ENCODE data around the gene EMX2. TPM values are rescaled to one million over a fixed set of nuclear protein-coding genes. Genes with fewer than 3 reads are reported as not detected.

Gene EMX2
- total RNA-seq, 4 donors from 2014 or later: 0.32 to 1.2 (median 0.89) TPM; not detected in 1

GRCh38 chr10:117518246-117518645, 24.3 kb upstream of the EMX2 start:
- no peak overlapping the region for H3K4me3 ChIP-seq
- no peaks in the 10 kb centered on the region for H3K36me3 ChIP-seq
- H3K27me3 ChIP-seq: peaks cover 71% of the 10 kb centered on the region
- no peak overlapping the region for H3K27ac ChIP-seq
- no peak for ATAC-seq
- H3K4me1 ChIP-seq: no peaks in the 10 kb centered on the region
- H3K9me3 ChIP-seq: no peaks in the 10 kb centered on the region
- TF ChIP-seq EP300 (IDR thresholded peaks at IDR 0.05) (no peak), CTCF (IDR thresholded peaks at IDR 0.05) (no peak), POLR2AphosphoS5 (IDR thresholded peaks at IDR 0.05) (no peak), POLR2A (IDR thresholded peaks at IDR 0.05) (no peak)
- WGBS, 2 donors (ENCODE audit: low coverage in 1 of 2): 39 to 41% methylated on average over 5 of the region's 5 CpGs

GRCh38 chr10:117519286-117519685, 23.3 kb upstream of the EMX2 start:
- 50 to 51% methylated on average over 2 to 8 of the region's 8 CpGs for WGBS, 2 donors (ENCODE audit: low coverage in 1 of 2)
- H3K4me1 ChIP-seq: no peaks in the 10 kb centered on the region
- H3K9me3 ChIP-seq: no peaks in the 10 kb centered on the region
- TF ChIP-seq POLR2AphosphoS5 (IDR thresholded peaks at IDR 0.05): no peak
- no peak for TF ChIP-seq POLR2A (IDR thresholded peaks at IDR 0.05)
- TF ChIP-seq EP300 (IDR thresholded peaks at IDR 0.05): no peak
- H3K27ac ChIP-seq: no peak overlapping the region
- ATAC-seq: no peak
- H3K4me3 ChIP-seq: no peak overlapping the region
- no peaks in the 10 kb centered on the region for H3K36me3 ChIP-seq
- peaks cover 71% of the 10 kb centered on the region for H3K27me3 ChIP-seq

- H3K27ac ChIP-seq: no peak overlapping the region
- no peak for TF ChIP-seq EP300 (IDR thresholded peaks at IDR 0.05)
- no peak for TF ChIP-seq POLR2A (IDR thresholded peaks at IDR 0.05)
- no peak for TF ChIP-seq CTCF (IDR thresholded peaks at IDR 0.05)
- TF ChIP-seq POLR2AphosphoS5 (IDR thresholded peaks at IDR 0.05): no peak
- ATAC-seq: no peak
- no peaks in the 10 kb centered on the region for H3K9me3 ChIP-seq
- peaks cover 72% of the 10 kb centered on the region for H3K27me3 ChIP-seq
- no peaks in the 10 kb centered on the region for H3K36me3 ChIP-seq
- WGBS, 2 donors (ENCODE audit: low coverage in 1 of 2): 22 to 35% methylated on average over 3 of the region's 3 CpGs
- H3K4me3 ChIP-seq: no peak overlapping the region
- H3K4me1 ChIP-seq: no peaks in the 10 kb centered on the region
Measured at GRCh38 chr10:117519879-117520278, 22.7 kb upstream of the EMX2 start.

GRCh38 chr10:117530791-117531190, 11.8 kb upstream of the EMX2 start:
- Histone ChIP-seq H3K27ac (no peak overlapping the region), H3K4me3 (no peak overlapping the region), H3K9me3 (no peaks in the 10 kb centered on the region), H3K27me3 (peaks cover 92% of the 10 kb centered on the region), H3K4me1 (peaks cover 0 to 30% (median 17%) of the 10 kb centered on the region in 3 donors), H3K36me3 (no peaks in the 10 kb centered on the region)
- WGBS, 2 donors (ENCODE audit: low coverage in 1 of 2): 42% methylated on average over 4 of the region's 4 CpGs; no CpG with 5 or more reads in 1 of the 2 donors
- TF ChIP-seq POLR2A (IDR thresholded peaks at IDR 0.05) (no peak), POLR2AphosphoS5 (IDR thresholded peaks at IDR 0.05) (no peak), EP300 (IDR thresholded peaks at IDR 0.05) (no peak), CTCF (IDR thresholded peaks at IDR 0.05) (no peak)
- no peak for ATAC-seq

GRCh38 chr10:117531371-117532002, 11.1 kb upstream of the EMX2 start:
- 33 to 47% methylated on average over 8 to 11 of the region's 14 CpGs for WGBS, 2 donors (ENCODE audit: low coverage in 1 of 2)
- Histone ChIP-seq H3K27me3 (peaks cover 97% of the 10 kb centered on the region), H3K4me1 (peaks cover 0 to 37% (median 17%) of the 10 kb centered on the region in 3 donors), H3K27ac (no peak overlapping the region), H3K36me3 (no peaks in the 10 kb centered on the region), H3K4me3 (no peak overlapping the region), H3K9me3 (no peaks in the 10 kb centered on the region)
- TF ChIP-seq POLR2AphosphoS5 (IDR thresholded peaks at IDR 0.05) (no peak), POLR2A (IDR thresholded peaks at IDR 0.05) (no peak), CTCF (IDR thresholded peaks at IDR 0.05) (no peak), EP300 (IDR thresholded peaks at IDR 0.05) (no peak)
- no peak for ATAC-seq

Measured in gastroesophageal sphincter (tissue), 4 donors.